ENCODE data around the gene ZDHHC18.

ZDHHC18 gene

DNA sequence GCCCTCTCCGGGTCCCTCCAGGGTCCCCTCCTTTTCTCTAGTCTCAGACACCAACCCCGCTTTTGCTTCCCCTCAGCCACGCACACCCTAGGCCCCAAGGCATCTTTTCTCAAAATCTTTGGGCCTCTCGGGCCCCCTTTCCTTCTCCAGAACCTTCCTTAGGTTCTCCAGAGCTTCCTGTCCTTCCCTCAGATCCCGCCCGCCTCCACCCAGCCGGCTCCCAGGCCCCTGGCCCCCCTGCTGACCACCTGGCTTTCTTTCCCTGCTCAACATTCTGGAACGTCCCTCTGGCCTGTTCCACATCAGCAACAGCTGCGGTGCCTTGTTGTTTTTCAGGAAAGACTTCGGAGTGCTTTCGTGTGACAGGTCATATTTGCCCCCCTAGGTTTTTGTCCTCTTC, 1.2 kb downstream of the ZDHHC18 start:
- TF ChIP-seq, protein P1, sequence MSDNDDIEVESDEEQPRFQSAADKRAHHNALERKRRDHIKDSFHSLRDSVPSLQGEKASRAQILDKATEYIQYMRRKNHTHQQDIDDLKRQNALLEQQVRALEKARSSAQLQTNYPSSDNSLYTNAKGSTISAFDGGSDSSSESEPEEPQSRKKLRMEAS (IDR thresholded peaks at IDR 0.05) = 0 out of 2 replicates have a peak, but pooled peaks have one; percentile 28
- TF ChIP-seq EGR1 (IDR thresholded peaks at IDR 0.05) (no peak), USF1 (IDR thresholded peaks at IDR 0.05) (no peak), TAF1 (IDR thresholded peaks at IDR 0.05; ENCODE audit: low read depth) (no peak), TCF12 (IDR thresholded peaks at IDR 0.05; ENCODE audit: low read depth) (peak; percentile 41; the same call in 1 of the 2 replicates), EP300 (IDR thresholded peaks at IDR 0.05; ENCODE audit: borderline replicate concordance) (peak; percentile 40; the same call in 1 of the 2 replicates), CREB1 (IDR thresholded peaks at IDR 0.05; ENCODE audit: low read depth) (no peak), FOXM1 (IDR thresholded peaks at IDR 0.05; ENCODE audit: borderline replicate concordance, low read depth) (no peak), RAD21 (IDR thresholded peaks at IDR 0.05; ENCODE audit: low read depth) (no peak), YY1 (IDR thresholded peaks at IDR 0.05; ENCODE audit: low read depth) (no peak), REST (IDR thresholded peaks at IDR 0.05; ENCODE audit: low read depth) (no peak), CEBPB (IDR thresholded peaks at IDR 0.05) (no peak), TEAD4 (IDR thresholded peaks at IDR 0.05) (peak; percentile 27; the same call in 1 of the 2 replicates), ZBTB7A (IDR thresholded peaks at IDR 0.05; ENCODE audit: low read depth) (peak; percentile 83), NFIC (IDR thresholded peaks at IDR 0.05) (peak; percentile 84)

- TF ChIP-seq ZBTB7A (IDR thresholded peaks at IDR 0.05; ENCODE audit: low read depth) (no peak), TCF12 (IDR thresholded peaks at IDR 0.05; ENCODE audit: low read depth) (no peak), EGR1 (IDR thresholded peaks at IDR 0.05) (no peak), CREB1 (IDR thresholded peaks at IDR 0.05; ENCODE audit: low read depth) (no peak), EP300 (IDR thresholded peaks at IDR 0.05; ENCODE audit: borderline replicate concordance) (no peak), USF1 (IDR thresholded peaks at IDR 0.05) (no peak), TEAD4 (IDR thresholded peaks at IDR 0.05) (no peak), FOXM1 (IDR thresholded peaks at IDR 0.05; ENCODE audit: borderline replicate concordance, low read depth) (no peak), NFIC (IDR thresholded peaks at IDR 0.05) (no peak), RAD21 (IDR thresholded peaks at IDR 0.05; ENCODE audit: low read depth) (no peak), REST (IDR thresholded peaks at IDR 0.05; ENCODE audit: low read depth) (no peak), CEBPB (IDR thresholded peaks at IDR 0.05) (no peak), YY1 (IDR thresholded peaks at IDR 0.05; ENCODE audit: low read depth) (no peak), TAF1 (IDR thresholded peaks at IDR 0.05; ENCODE audit: low read depth) (no peak)
- TF ChIP-seq, protein P1 (IDR thresholded peaks at IDR 0.05) = no peak
Observed at GRCh38 chr1:26828411-26828991, 2.0 kb downstream of the ZDHHC18 start.

- TF ChIP-seq TEAD4 (IDR thresholded peaks at IDR 0.05) (no peak), EP300 (IDR thresholded peaks at IDR 0.05; ENCODE audit: borderline replicate concordance) (no peak), FOXM1 (IDR thresholded peaks at IDR 0.05; ENCODE audit: borderline replicate concordance, low read depth) (no peak), RAD21 (IDR thresholded peaks at IDR 0.05; ENCODE audit: low read depth) (no peak), CREB1 (IDR thresholded peaks at IDR 0.05; ENCODE audit: low read depth) (no peak), TCF12 (IDR thresholded peaks at IDR 0.05; ENCODE audit: low read depth) (no peak), ZBTB7A (IDR thresholded peaks at IDR 0.05; ENCODE audit: low read depth) (no peak), NFIC (IDR thresholded peaks at IDR 0.05) (no peak), EGR1 (IDR thresholded peaks at IDR 0.05) (no peak)
Observed at GRCh38 chr1:26829184-26829911, 2.9 kb downstream of the ZDHHC18 start.

DNA sequence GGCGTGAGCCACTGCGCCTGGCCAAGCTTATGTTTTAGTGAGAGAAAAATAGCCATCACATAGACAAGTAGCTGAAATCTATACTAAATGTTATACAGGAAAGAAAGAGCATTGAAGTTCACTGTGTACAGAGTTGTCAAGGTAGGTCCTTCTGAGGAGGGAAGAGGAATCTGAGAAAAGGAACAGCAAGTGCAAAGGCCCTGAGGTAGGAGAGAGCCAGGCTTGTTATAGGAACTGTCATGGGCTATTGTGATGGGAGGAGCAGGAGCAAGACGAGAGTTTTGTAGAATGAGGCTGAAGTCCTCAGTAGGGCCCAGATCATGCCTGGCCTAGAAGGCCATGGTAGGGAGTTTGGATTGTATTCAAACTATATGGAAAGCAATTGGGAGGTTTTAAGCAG, 4.6 kb downstream of the ZDHHC18 start:
- TF ChIP-seq CREB1 (IDR thresholded peaks at IDR 0.05; ENCODE audit: low read depth) (no peak), EGR1 (IDR thresholded peaks at IDR 0.05) (no peak), YY1 (IDR thresholded peaks at IDR 0.05; ENCODE audit: low read depth) (no peak), ZBTB7A (IDR thresholded peaks at IDR 0.05; ENCODE audit: low read depth) (no peak), EP300 (IDR thresholded peaks at IDR 0.05; ENCODE audit: borderline replicate concordance) (no peak), CEBPB (IDR thresholded peaks at IDR 0.05) (no peak), NFIC (IDR thresholded peaks at IDR 0.05) (no peak), RAD21 (IDR thresholded peaks at IDR 0.05; ENCODE audit: low read depth) (no peak), USF1 (IDR thresholded peaks at IDR 0.05) (no peak), FOXM1 (IDR thresholded peaks at IDR 0.05; ENCODE audit: borderline replicate concordance, low read depth) (no peak), TCF12 (IDR thresholded peaks at IDR 0.05; ENCODE audit: low read depth) (no peak)
- TF ChIP-seq, protein P1 (IDR thresholded peaks at IDR 0.05) = no peak

Measured in Ishikawa (cell line).